CD4-positive, CD25-positive, alpha-beta regulatory T cell (primary cell): ENCODE data around the gene GIMAP5. TPM values are rescaled to one million over a fixed set of nuclear protein-coding genes. Genes with fewer than 3 reads are reported as not detected.
A peak's percentile ranks its signal among the peaks of the same experiment; 100 is the strongest.

Source experiments
- ATAC-seq, 2 donors: fragments of 150-1000 bp; cut with Tn5 transposase; one replicate each; pipeline ENCODE4 v1.10.0; 2021; ENCODE audit warnings: low read depth in 2 of 2, moderate number of reproducible peaks in 2 of 2, moderate library complexity in 1 of 2
- DNase-seq, 3 donors: peaks; one replicate each; pipeline versions ENCODE4 v3.0.0 to v3.0.0-alpha.2; 2012 to 2022; ENCODE audit warnings: mixed read lengths in 1 of 3
- H3K27ac ChIP-seq: one replicate; pipeline ENCODE4 v1.7.0; 2013; ENCODE audit warnings: mild to moderate bottlenecking, low read length; ENCODE audit not compliant: insufficient read depth, poor library complexity, severe bottlenecking
- H3K27me3 ChIP-seq: one replicate; pipeline ENCODE4 v1.7.0; 2013; ENCODE audit warnings: low read length; ENCODE audit not compliant: control insufficient read depth, insufficient read depth
- H3K36me3 ChIP-seq: one replicate; pipeline ENCODE4 v1.7.0; 2013; ENCODE audit warnings: mild to moderate bottlenecking, low read length, moderate library complexity; ENCODE audit not compliant: control insufficient read depth, insufficient read depth
- H3K4me1 ChIP-seq: 2 replicates; pipeline ENCODE4 v1.7.0; 2013; ENCODE audit warnings: mild to moderate bottlenecking, low read length; ENCODE audit not compliant: insufficient read depth, control insufficient read depth, poor library complexity, severe bottlenecking
- H3K4me3 ChIP-seq: one replicate; pipeline ENCODE4 v1.7.0; 2013; ENCODE audit warnings: low read depth, mild to moderate bottlenecking, low read length, moderate library complexity
- H3K9me3 ChIP-seq, 2 experiments: 1 replicate in 1 of 2; 2 replicates in 1 of 2; pipeline ENCODE4 v1.7.0; 2013; ENCODE audit warnings: low read length in 2 of 2, mild to moderate bottlenecking in 1 of 2, moderate library complexity in 1 of 2; ENCODE audit not compliant: control insufficient read depth in 2 of 2
- H3K27ac Mint-ChIP-seq, 3 donors: one replicate each; pipeline ENCODE4 v1.8.0; 2020 to 2022; ENCODE audit warnings: mild to moderate bottlenecking in 3 of 3, mixed read lengths in 3 of 3, moderate library complexity in 2 of 3
- H3K27me3 Mint-ChIP-seq: one replicate; pipeline ENCODE4 v1.8.0; 2022; ENCODE audit warnings: mild to moderate bottlenecking, mixed read lengths
- H3K36me3 Mint-ChIP-seq: one replicate; pipeline ENCODE4 v1.8.0; 2020; ENCODE audit warnings: mixed read lengths
- H3K4me1 Mint-ChIP-seq, 4 donors: one replicate each; pipeline ENCODE4 v1.8.0; 2020 to 2022; ENCODE audit warnings: mixed read lengths in 4 of 4, mild to moderate bottlenecking in 1 of 4
- H3K4me3 Mint-ChIP-seq, 4 donors: one replicate each; pipeline ENCODE4 v1.8.0; 2020 to 2022; ENCODE audit warnings: mild to moderate bottlenecking in 4 of 4, mixed read lengths in 4 of 4, moderate library complexity in 3 of 4
- H3K9me3 Mint-ChIP-seq, 7 donors: one replicate each; pipeline ENCODE4 v1.8.0; 2020 to 2022; ENCODE audit warnings: mixed read lengths in 7 of 7, mild to moderate bottlenecking in 3 of 7, moderate library complexity in 2 of 7
- polyA plus RNA-seq, 4 donors: library from polyadenylated mRNA; unstranded; fragments of 300-500 nt; fragmentation: Illumina TruSeq; gene quantifications; one replicate each; pipeline ENCODE4 v1.2.3, GENCODE V29; 2021
- total RNA-seq: library from RNA; stranded (reverse); gene quantifications from one replicate; pipeline ENCODE4 v1.2.3, GENCODE V29; 2022

Gene GIMAP5
- total and polyA plus RNA-seq, 5 donors from 2014 or later, result 37.4 to 539 (median 258) TPM

- peak overlapping the region in 2 of 3 donors; percentile 11 to 27 for H3K27ac Mint-ChIP-seq
- Histone ChIP-seq H3K4me1 (peaks cover 21% of the 10 kb centered on the region), H3K36me3 (peaks cover 25% of the 10 kb centered on the region), H3K27me3 (no peaks in the 10 kb centered on the region), H3K4me3 (no peak overlapping the region), H3K27ac (no peak overlapping the region), H3K9me3 (peaks cover 17 to 18% of the 10 kb centered on the region in 2 experiments)
- ATAC-seq, result no peak
- H3K27me3 Mint-ChIP-seq, result no peaks in the 10 kb centered on the region
- H3K36me3 Mint-ChIP-seq, result peaks cover 55% of the 10 kb centered on the region
- H3K4me3 Mint-ChIP-seq, result peak overlapping the region in 2 of 4 donors; percentile 17 to 18
- no peak for DNase-seq
- H3K4me1 Mint-ChIP-seq, result peaks cover 39 to 65% (median 57%) of the 10 kb centered on the region in 4 donors
- H3K9me3 Mint-ChIP-seq, result peaks cover 3 to 44% (median 11%) of the 10 kb centered on the region in 7 donors
Measured at GRCh38 chr7:150727381-150727780, 9.8 kb upstream of the GIMAP5 start.

GRCh38 chr7:150728011-150728410, 9.2 kb upstream of the GIMAP5 start:
- Mint-ChIP-seq H3K4me1 (peaks cover 41 to 65% (median 55%) of the 10 kb centered on the region in 4 donors), H3K27me3 (no peaks in the 10 kb centered on the region), H3K36me3 (peaks cover 49% of the 10 kb centered on the region)

DNA sequence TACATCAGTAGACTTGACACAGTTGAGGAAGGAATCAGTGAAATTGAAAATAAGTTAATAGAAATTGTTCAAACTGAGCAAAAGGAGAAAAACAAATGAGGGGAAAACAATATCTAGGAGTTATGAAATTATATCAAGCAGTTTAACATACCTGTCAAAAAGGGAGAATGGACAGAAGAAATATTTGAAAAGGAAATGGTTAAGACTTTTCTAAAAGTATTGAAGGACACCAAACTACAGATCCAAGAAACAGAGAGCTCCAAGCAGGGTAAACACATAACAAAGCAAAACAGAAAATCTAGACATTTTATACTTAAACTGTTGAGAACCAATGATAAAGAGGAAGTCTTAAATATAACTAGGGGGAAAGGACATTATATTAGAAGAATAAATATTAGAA, 8.6 kb upstream of the GIMAP5 start:
- H3K27ac ChIP-seq, result no peak overlapping the region
- peak overlapping the region in 2 of 4 donors; percentile 6 to 17 for H3K4me3 Mint-ChIP-seq
- no peaks in the 10 kb centered on the region for H3K27me3 Mint-ChIP-seq
- peaks cover 21% of the 10 kb centered on the region for H3K4me1 ChIP-seq
- peak overlapping the region in 1 of 3 donors; percentile 76 for H3K27ac Mint-ChIP-seq
- peaks cover 43% of the 10 kb centered on the region for H3K36me3 Mint-ChIP-seq
- H3K4me3 ChIP-seq, result no peak overlapping the region
- peaks cover 43 to 65% (median 54%) of the 10 kb centered on the region in 4 donors for H3K4me1 Mint-ChIP-seq
- H3K36me3 ChIP-seq, result peaks cover 12% of the 10 kb centered on the region
- H3K27me3 ChIP-seq, result no peaks in the 10 kb centered on the region
- peaks cover 17 to 18% of the 10 kb centered on the region in 2 experiments for H3K9me3 ChIP-seq
- DNase-seq (no peak), ATAC-seq (no peak)
- peaks cover 3 to 41% (median 11%) of the 10 kb centered on the region in 7 donors for H3K9me3 Mint-ChIP-seq

More at GRCh38 chr7:150728011-150728410, 9.2 kb upstream of the GIMAP5 start:
- Mint-ChIP-seq H3K27ac (peak overlapping the region in 1 of 3 donors; percentile 27), H3K9me3 (peaks cover 3 to 41% (median 11%) of the 10 kb centered on the region in 7 donors), H3K4me3 (peak overlapping the region in 1 of 4 donors; percentile 17)
- Histone ChIP-seq H3K4me1 (peaks cover 21% of the 10 kb centered on the region), H3K27ac (no peak overlapping the region), H3K4me3 (no peak overlapping the region), H3K9me3 (peaks cover 17 to 18% of the 10 kb centered on the region in 2 experiments), H3K27me3 (no peaks in the 10 kb centered on the region), H3K36me3 (peaks cover 18% of the 10 kb centered on the region)
- ATAC-seq (no peak), DNase-seq (no peak)

- peaks cover 44% of the 10 kb centered on the region for H3K4me1 ChIP-seq
- no peaks in the 10 kb centered on the region for H3K27me3 ChIP-seq
- ATAC-seq (peak; percentile 72), DNase-seq (peak in 1 of 3 donors; percentile 69)
- peaks cover 2% of the 10 kb centered on the region for H3K36me3 ChIP-seq
- peak overlapping the region; percentile 21 to 55 (median 45) for H3K4me3 Mint-ChIP-seq
- peaks cover 0 to 22% (median 4%) of the 10 kb centered on the region in 7 donors for H3K9me3 Mint-ChIP-seq
- H3K4me1 Mint-ChIP-seq, result peaks cover 40 to 78% (median 61%) of the 10 kb centered on the region in 4 donors
- H3K9me3 ChIP-seq, result peaks cover 12 to 17% of the 10 kb centered on the region in 2 experiments
- H3K36me3 Mint-ChIP-seq, result peaks cover 20% of the 10 kb centered on the region
- H3K27ac ChIP-seq, result peak overlapping the region; percentile 37
- peak overlapping the region; percentile 21 for H3K4me3 ChIP-seq
- H3K27ac Mint-ChIP-seq, result peak overlapping the region; percentile 67 to 93 (median 91)
- H3K27me3 Mint-ChIP-seq, result no peaks in the 10 kb centered on the region
Measured at GRCh38 chr7:150731916-150732315, 5.3 kb upstream of the GIMAP5 start.

DNA sequence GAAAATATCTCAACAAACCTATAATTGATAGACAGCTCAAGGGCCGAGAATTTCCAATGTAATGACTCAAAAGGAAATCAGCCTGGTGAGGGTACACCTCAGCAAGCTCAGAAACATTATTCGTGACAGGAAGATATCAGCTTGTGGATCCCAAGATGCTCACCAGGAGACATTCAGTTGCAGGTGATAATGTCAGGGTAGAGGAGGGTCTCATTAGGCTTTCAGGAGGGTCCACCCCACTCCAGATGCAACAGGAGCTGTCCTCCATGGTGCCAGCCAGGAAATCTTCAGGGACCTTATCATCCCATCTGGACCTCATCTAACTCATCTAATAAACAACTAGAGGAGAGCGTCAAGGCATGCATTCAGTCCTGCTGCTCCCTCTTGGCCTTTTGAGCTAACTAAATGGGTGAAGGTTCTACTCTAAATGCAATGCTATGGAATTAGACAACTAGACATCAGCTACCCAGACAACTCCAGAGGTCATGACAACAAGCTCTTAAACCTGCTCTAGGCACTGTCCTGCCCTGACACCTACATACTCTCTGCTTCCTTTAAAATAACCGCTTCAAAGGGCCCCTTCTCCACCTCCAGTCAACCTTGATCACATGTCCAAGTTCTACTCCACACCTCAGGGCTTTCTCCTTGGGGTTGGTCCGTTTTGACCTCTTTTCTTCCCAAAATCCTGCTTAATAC, 4.3 kb upstream of the GIMAP5 start:
- H3K27ac ChIP-seq, result peak overlapping the region; percentile 31
- Mint-ChIP-seq H3K4me1 (peaks cover 36 to 69% (median 61%) of the 10 kb centered on the region in 4 donors), H3K4me3 (peak overlapping the region; percentile 1 to 69 (median 41)), H3K9me3 (peaks cover 0 to 12% (median 2%) of the 10 kb centered on the region in 7 donors), H3K36me3 (peaks cover 15% of the 10 kb centered on the region), H3K27ac (peak overlapping the region; percentile 85 to 97 (median 91)), H3K27me3 (no peaks in the 10 kb centered on the region)
- ATAC-seq (peak in 1 of 2 donors; percentile 26), DNase-seq (peak in 1 of 3 donors; percentile 47)
- no peaks in the 10 kb centered on the region for H3K27me3 ChIP-seq
- H3K4me1 ChIP-seq, result peaks cover 46% of the 10 kb centered on the region
- H3K4me3 ChIP-seq, result peak overlapping the region; percentile 16
- peaks cover 9 to 10% of the 10 kb centered on the region in 2 experiments for H3K9me3 ChIP-seq
- no peaks in the 10 kb centered on the region for H3K36me3 ChIP-seq

GRCh38 chr7:150733482-150734095, 3.6 kb upstream of the GIMAP5 start:
- Histone ChIP-seq H3K9me3 (peaks cover 2 to 3% of the 10 kb centered on the region in 2 experiments), H3K4me1 (peaks cover 46% of the 10 kb centered on the region), H3K27me3 (no peaks in the 10 kb centered on the region), H3K27ac (peak overlapping the region; percentile 31), H3K36me3 (no peaks in the 10 kb centered on the region), H3K4me3 (peak overlapping the region; percentile 16)
- Mint-ChIP-seq H3K4me3 (peak overlapping the region; percentile 16 to 69 (median 41)), H3K27me3 (no peaks in the 10 kb centered on the region), H3K27ac (peak overlapping the region; percentile 85 to 97 (median 91)), H3K4me1 (peaks cover 29 to 69% (median 63%) of the 10 kb centered on the region in 4 donors), H3K9me3 (peaks cover 0 to 6% (median 0%) of the 10 kb centered on the region in 7 donors), H3K36me3 (peaks cover 14% of the 10 kb centered on the region)
- no peak for ATAC-seq
- no peak for DNase-seq

DNA sequence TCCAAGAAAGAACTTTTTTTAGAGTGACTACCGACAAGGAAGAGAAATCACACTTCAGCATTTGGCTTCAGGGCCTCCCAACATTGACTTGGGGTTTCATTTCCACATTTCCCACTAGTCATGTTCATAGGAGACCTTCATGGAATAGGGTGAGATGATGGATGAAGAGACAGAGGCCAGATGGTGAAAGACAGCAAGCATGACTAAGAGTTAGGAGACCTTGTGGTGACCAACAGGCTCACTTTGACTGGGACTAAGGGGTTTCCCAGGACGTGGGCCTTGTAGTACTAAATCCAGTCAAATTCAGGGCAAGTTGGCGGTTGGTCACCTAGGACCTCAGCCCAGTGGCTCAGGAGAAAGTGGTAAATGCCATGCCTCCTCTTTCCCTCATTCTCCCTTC, 3.0 kb upstream of the GIMAP5 start:
- peaks cover 26 to 69% (median 65%) of the 10 kb centered on the region in 4 donors for H3K4me1 Mint-ChIP-seq
- DNase-seq (no peak), ATAC-seq (no peak)
- Histone ChIP-seq H3K9me3 (no peaks in the 10 kb centered on the region), H3K4me3 (peak overlapping the region; percentile 99), H3K27me3 (no peaks in the 10 kb centered on the region), H3K27ac (peak overlapping the region; percentile 29), H3K4me1 (peaks cover 51% of the 10 kb centered on the region), H3K36me3 (no peaks in the 10 kb centered on the region)
- peaks cover 15% of the 10 kb centered on the region for H3K36me3 Mint-ChIP-seq
- peaks cover 0 to 4% (median 0%) of the 10 kb centered on the region in 7 donors for H3K9me3 Mint-ChIP-seq
- no peaks in the 10 kb centered on the region for H3K27me3 Mint-ChIP-seq
- H3K4me3 Mint-ChIP-seq, result peak overlapping the region; percentile 16 to 98 (median 96)
- peak overlapping the region; percentile 85 to 97 (median 91) for H3K27ac Mint-ChIP-seq
